GM13976 (cell line): ENCODE data around the gene TRPC5OS.

ENCODE experiments used
- DNase-seq: peaks from one replicate; pipeline ENCODE4 v3.0.0; 2012; ENCODE audit warnings: low spot score
- CTCF ChIP-seq: IDR thresholded peaks from 2 replicates; pipeline ENCODE4 v1.5.1; 2012; ENCODE audit warnings: borderline replicate concordance, mild to moderate bottlenecking; ENCODE audit not compliant: insufficient read depth; ENCODE audit errors: extremely low read depth, missing control alignments, control extremely low read depth
- in situ Hi-C: fragments of 300-500 bp; cut with MboI; formaldehyde crosslinking; loops from one replicate; pipeline ENCODE4 v1.12.0; 2022; ENCODE audit warnings: low sequenced_read_pairs, mixed read lengths, inconsistent platforms; ENCODE audit not compliant: unreplicated experiment

TRPC5OS gene

DNA sequence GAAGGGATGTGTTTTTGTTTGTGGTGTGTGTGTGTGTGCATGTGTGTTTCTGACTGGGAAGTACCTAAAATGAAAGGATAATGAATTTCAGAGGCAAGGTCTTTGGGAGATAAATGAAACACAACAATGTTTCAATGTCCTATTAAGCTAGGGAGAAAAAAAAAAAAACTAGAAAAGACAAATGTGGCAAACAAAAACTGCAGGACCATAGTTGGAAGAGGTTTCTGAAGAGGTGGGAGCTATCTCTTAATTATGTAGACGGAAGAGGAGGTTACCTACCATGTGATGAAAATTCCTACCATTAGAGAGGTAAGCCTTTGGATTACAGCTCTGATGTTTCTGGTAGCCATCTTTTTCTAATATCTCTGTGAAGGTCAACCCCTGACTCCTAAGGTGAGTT, at the start of gene TRPC5OS:
TRPC5OS (plus strand) TSS at position 301 of the 400 bp plus-strand sequence. CDS start 25,669 bp downstream, outside the sequence.
- in situ Hi-C loops: no loop called here
- TF ChIP-seq CTCF: no peak

GRCh38 chrX:111829345-111829744, 46.6 kb upstream of the TRPC5OS start:
- in situ Hi-C loops: no loop called here
- DNase-seq: no peak
- no peak for TF ChIP-seq CTCF

More for the DNA sequence above, at the start of gene TRPC5OS:
- DNase-seq: no peak

GRCh38 chrX:111830571-111830970, 45.4 kb upstream of the TRPC5OS start:
- TF ChIP-seq CTCF: no peak
- no peak for DNase-seq
- in situ Hi-C loops: no loop called here

DNA sequence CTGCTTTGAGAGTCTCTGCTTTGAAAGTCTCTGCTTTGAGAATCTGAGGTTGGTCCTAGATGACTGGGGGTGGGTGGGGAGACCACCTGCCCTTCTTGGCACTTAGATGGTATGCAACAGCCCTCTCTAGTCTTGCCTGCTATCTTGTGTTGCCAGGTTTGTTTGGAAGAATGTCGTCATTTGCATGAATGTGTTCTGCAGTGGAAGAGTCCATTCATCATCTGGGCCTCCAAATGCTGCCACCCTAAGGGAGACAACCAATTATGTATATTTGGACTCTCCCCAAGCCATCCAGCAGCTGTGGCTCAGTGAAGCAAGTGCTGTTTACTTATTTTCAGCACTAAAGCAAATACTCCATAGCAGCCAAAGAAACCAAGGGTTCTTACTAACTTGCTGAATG, 44.6 kb upstream of the TRPC5OS start:
- DNase-seq: no peak
- in situ Hi-C loops: no loop called here
- no peak for TF ChIP-seq CTCF

DNA sequence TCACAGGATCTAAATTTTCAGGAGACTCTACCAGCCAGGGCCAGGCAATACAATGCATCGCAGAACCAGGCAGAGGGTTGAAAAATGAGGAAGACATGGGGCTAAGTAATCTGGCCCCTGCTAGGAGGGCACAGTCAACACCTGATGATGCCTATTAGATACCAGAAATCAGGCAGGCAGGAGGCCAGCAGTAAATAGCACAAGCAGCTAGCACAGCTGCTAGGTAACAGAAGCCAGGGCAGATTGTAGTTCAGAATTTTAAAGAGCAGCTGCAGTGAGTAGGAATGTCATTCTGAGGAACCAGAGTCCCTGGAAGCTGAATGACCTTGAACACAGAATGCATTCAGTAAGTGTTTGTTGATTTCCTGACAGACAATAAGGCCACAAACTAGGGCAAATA, 38.8 kb upstream of the TRPC5OS start:
- in situ Hi-C loops: no loop called here
- DNase-seq: no peak
- no peak for TF ChIP-seq CTCF

DNA sequence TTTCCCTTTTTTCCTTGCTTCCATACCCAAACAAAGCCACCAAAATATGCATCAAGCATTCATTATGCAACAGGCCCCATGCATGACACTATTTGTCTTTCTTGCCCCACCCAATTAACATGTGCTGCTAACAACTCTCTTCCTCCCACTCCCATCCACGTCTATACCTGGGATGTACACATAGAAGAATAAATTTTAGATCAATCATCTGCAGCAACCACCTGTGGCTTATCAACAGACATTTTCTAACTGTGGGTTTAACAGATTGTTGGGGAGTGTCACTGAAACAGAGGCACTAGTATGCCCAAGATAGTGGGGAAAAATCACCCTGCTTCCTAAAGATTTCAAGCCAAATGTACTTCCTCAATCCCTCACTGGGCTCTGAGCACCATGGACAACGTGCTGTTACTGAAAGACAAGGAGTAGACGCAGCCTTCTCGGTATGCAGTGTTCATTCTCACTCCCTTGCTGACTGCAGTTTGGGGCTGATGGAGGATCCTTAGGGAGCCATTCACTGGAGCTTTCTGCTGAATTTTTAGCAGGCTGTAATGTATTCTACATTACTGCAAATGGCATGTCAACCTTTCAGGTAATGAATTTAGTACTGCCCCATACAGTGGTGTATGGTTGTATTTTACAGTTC, 28.4 kb upstream of the TRPC5OS start:
- in situ Hi-C loops: no loop called here
- DNase-seq: no peak
- no peak for TF ChIP-seq CTCF
